HG03520 (cell line): Measurements from ENCODE around the gene ENPP6.

Experiments
- ATAC-seq: cut with Tn5 transposase; IDR thresholded peaks from one replicate; pipeline ENCODE4 v1.9.1; 2021; ENCODE audit warnings: mild to moderate bottlenecking, moderate library complexity; ENCODE audit not compliant: unreplicated experiment

The ENPP6 gene

DNA sequence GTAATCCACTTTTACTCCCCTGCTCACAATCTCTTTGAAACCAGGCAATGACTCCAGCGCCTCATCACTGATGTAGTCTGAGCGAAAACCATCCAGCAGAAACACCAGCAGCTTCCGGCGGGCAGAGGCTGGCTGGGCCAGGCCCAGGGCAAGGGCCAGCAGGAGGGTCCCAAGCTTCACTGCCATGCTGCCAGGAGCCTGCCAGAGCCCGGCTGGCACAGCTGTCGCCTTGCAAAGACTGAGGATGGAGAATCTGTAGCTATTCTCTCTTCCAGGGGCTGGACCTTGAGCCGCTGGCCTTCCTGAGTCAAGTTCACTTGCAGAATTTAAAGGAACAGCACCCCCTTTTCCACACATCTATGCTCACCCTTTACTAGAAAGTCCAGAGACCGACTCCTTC is at the start of gene ENPP6:
TSS of gene ENPP6 (minus strand) at position 240 of the 400 bp plus-strand sequence. CDS start at position 186, 54 bp downstream.
- ATAC-seq: no peak

DNA sequence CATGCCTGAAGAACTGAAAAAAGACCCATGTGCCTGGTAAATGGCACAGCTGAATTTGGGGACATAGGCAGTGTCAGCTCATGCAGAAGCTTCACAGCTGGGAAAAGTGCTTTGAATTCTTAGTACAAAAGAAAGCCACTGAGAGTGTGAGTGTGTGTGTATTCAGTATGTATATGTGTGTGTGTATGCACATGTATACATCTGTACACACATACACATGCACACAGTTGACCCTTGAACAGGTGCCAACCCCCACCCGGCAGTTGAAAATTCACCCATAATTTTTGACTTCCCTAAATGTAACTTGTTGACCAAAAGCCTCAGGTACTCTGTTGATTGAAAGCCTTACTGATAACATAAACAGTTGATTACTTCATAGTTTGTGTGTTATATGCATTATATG is 49.5 kb upstream of the ENPP6 start:
- ATAC-seq: no peak

DNA sequence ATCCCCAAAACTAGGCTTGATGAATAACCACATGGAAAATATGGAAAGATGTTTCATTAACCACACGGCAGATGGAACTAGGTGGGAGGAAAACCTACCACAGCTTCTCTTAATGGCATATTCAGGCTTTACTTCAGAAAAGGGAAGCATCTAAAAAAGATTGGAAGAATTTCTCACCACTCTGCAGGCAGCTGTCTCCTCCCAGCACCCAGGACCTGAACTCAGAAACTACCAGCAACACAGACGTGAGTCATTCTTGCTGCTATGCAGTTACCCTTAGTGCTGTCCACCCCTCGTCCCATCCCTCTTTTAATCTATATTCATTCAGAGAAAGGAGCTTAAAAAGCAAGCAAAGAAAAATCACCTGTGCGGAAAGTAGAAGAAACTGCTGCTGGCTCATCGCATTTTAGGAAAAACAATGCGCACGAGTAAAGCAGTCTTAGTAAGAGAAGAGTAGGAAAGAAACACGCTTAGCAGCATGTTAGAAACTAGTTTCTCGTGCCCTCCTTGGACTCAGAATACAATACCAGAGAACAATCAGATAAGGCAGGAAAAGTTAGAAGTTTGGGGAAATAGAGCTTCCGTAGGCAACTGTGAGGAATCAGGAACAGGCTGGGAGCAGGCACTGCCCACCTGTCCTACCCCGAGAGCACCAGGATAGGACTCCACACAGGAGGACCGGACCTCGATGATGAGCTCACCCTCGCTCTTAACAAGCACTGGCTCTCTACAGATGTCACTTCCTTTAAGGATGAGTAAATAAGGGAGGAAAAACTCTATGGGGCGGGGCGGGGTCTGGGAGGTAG is 48.1 kb upstream of the ENPP6 start:
- peak; percentile 23 for ATAC-seq

DNA sequence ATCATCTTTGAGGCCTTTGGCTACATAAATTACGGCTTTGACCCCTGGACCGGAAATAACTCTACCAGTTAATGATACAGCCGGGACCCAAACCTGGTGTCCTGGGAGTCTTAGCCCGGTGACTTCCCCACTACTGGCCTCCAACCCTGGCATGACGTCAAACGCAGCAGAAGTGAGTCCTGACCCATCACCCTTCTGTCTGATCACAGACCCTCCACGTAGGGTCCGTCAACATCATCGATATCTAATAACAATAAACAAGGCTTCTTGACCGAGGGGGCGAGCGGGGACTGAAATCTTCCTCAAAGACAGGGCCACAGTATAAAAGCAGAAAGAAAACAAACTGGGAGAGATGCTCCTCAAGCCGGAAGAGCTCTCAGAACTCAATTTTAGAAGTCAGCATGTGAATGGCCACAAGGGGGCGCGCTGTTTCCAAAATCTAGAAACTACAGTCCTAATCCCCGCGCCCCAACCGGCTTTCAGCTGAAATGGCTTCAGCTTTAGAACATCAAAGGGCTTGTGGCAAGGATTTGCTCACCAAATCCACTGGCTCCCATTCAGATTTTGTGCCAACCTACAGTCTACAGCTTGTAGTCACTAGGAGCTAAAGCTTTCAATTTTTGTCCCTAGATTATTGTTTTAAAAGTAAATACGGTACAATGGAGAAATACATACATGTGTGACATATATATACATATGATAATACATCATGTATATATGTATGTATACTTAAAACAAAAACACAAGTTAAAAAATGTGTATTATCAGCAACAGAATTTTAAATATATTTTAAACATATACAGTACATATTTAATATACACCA is 46.4 kb upstream of the ENPP6 start:
- peak; percentile 29 for ATAC-seq

DNA sequence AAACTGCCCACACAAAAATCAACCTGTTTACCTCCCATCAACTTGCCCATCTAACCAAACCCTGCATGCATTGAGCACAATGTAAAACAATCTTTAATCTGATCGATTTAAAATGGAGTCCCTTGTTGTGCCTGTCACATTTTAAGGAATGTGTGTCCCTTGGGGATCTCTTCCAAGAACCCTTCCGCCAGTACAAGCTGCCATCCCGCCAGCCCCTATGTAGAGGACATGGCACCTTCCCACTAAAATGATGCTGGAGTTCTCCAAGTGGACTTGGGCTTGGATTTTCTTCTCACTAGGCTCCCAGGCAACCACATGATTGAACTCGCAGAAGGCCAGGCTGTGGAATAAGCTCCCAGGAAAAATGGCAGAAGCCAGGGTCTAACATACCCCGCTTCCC is 45.8 kb upstream of the ENPP6 start:
- ATAC-seq: no peak

DNA sequence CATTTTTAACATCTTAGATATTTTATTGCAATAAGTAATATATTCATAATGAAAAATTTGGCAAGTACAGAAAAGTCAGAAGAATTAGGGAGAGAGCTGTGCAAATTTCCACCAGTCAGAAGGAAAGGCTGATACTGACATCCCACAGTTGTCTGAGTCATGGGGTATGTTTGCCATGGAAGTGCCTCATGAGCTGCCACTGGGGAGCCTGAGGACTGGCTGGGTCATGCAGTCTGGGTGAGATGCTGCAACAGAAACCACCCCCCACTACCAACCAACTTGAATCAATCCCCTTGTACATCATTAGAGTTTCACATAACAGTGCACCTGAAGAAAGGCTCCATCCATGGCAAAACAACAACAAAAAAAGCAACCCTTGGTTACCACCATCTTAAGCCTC is 45.2 kb upstream of the ENPP6 start:
- ATAC-seq: no peak

DNA sequence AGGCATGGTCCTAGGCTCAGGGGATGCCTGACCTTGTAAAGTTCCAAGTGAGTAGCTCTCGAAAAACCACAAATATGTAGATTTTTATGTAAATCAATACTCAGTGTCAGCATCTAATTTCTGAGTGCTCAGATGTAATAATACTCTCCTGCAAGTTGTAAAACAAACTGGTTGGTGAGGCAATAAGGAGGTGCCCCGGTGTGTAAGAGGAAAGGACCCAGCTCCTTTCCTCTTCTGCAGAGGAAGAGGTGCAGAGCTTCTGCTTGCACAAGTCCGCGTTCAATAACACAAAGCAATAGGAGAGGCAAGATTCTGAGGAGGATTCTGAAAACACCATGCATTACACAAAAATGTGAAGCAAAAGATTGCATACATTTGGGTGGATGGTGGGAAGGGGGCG is 43.6 kb upstream of the ENPP6 start:
- ATAC-seq: no peak

DNA sequence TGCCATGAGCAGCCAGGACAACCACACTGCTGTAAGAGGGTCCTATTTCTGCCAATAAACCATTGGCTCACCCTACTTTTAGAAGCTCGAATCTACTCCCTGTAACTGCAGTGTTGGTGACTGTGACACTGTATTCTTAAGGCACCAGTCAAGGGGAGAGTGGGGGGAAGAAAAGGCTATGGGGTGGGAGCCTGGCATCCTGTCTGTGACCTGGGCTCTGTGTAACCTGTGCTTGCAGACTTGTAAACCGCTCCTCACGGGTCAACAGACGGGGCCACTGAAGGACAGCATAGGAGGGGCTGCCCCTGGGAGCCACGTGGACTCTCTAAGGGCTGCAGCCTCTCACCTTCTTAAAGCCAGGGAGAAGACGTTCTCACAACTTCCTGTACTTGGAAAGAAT is 42.2 kb upstream of the ENPP6 start:
- ATAC-seq: no peak

DNA sequence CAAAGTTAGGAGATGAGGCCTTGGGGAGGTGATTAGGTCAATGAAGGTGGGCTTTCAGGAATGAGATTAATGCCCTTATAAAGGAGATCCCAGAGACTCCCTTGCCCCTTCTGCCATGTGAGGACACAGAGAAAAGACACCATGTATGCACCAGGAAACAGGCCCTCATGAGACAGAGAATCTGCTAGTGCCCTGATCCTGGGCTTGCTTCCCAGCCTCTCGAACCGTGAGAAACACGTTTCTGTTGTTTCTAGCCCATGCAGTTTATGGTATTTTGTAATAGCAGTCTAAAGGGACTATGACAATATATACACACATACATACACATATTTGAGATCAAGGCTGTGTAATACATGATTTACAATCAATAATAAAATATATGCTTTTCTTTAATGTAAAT is 41.4 kb upstream of the ENPP6 start:
- no peak for ATAC-seq

DNA sequence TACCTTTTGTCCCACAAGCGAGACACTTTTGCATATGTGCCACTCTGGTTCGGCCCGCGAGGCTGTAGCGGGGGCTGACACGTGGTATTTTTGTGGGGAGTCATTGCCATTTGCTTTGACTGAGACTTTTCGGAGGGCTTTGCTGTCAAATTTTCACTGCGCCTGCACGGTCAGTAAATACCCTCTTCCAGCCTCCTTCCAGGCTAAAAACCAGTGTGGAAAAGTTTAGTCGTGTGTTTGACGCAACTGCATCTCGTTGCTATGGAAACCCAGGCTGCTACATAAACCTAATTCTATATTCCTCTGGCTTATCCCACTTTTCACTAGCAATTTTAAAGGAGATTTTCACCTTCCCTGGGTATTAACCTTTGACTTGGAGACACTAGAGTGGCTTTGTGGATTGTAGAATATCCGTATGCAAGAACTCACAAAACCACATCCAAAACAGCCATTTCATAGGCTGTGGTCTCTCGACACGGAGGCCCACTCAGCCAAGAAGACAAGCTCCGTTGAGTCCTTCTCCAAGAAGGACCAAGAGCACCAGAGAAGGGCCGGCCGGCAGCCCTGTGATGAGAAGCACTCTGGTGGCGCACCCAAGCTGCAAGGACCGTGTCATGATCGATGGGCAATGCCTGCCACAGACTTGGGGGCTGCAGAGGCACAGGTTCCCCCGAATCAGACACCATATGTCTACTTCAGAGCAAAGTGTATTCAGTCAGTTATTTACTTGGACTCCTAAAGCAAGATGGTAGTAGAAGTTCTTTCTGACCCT is 38.4 kb upstream of the ENPP6 start:
- ATAC-seq: no peak

DNA sequence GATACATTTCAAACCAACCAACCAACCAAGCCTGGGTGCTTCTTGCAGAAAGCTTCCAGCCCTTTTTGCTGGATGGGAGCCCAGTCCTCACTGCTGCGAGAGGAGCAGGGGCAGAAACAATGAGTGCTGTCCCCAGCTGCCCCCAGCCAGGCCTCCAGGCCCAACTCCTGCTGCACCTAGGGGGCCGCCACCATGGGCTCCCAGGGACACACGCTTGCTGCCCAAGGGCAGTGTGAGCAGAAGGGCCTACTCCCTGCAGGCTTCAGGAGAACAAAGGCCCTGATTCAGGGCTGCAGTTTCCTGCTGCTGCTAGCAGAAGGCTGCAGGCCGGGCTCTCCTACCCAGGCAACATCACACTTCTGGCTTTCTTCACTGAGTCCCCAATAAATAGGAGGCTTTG is 37.7 kb upstream of the ENPP6 start:
- ATAC-seq: no peak

DNA sequence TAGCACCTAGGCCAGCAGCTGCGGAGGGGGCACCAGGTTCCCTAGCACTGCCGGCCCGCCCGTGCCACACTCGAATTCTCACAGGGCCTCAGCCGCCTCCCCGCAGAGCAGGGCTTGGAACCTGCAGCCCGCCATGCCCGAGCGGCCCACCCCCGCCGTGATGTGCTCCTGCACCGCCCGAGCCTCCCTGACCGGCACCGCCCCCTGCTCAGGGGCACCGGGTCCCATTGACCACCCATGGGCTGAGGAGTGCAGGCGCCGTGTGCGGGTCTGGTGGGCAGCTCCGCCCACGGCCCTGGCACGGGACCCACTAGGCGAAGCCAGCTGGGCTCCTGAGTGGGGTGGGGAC is 35.4 kb upstream of the ENPP6 start:
- no peak for ATAC-seq

DNA sequence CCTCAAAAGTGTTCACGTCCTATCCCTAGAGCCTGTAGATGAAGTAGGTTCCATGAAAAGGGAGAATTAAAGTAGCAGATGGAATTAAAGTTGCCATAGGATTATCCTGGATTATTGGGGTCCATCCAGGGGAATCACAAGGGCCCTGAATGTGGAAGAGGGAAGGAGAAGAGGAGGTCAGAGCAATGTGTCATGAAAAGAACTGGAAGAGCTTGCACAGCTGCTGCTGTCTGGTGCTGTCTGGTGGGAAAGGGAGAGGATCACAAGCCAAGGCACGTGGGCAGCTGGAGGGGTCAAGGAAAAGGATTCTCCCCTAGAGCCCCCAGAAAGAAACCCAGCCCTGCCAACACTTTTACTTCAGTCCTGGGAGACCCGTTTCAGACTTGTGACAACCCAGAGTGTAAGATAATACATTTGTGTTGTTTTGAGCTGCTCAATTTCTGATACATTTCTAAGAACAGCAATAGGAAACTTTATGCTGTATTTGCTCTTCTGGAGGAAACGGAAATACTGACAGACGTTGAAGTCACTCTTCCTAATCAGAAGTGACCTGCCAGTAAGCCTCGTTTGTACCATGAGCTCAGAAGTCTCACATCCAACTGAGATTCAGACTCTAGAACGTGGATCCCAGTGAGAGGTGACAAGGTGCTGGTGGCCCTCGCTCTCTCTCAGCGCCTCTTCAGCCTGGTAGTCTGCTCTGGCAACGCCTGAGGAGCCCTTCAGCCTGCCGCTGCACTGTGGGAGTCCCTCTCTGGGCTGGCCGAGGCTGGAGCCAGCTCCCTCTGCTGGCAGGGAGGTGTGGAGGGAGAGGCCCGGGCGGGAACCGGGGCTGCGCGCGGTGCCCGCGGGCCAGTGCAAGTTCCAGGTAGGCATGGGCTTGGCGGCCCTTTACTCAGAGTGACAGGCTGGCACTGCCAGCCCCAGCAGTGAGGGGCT is 34.7 kb upstream of the ENPP6 start:
- ATAC-seq: no peak

DNA sequence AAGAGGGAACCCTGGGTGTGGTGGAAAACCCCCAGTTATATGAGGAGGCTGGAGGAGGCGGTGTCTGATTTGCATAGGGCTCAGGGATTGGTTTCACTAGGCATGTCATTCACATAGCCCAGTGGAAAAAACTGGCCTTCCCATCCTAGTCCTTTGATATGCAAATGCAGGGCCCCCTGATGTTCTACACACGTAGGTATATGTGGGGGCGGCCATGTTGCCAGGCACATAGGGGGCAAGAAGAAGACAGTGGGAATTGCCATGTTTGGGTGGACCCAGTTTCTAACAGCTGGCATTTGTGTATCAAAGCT is 34.0 kb upstream of the ENPP6 start:
- ATAC-seq: no peak

DNA sequence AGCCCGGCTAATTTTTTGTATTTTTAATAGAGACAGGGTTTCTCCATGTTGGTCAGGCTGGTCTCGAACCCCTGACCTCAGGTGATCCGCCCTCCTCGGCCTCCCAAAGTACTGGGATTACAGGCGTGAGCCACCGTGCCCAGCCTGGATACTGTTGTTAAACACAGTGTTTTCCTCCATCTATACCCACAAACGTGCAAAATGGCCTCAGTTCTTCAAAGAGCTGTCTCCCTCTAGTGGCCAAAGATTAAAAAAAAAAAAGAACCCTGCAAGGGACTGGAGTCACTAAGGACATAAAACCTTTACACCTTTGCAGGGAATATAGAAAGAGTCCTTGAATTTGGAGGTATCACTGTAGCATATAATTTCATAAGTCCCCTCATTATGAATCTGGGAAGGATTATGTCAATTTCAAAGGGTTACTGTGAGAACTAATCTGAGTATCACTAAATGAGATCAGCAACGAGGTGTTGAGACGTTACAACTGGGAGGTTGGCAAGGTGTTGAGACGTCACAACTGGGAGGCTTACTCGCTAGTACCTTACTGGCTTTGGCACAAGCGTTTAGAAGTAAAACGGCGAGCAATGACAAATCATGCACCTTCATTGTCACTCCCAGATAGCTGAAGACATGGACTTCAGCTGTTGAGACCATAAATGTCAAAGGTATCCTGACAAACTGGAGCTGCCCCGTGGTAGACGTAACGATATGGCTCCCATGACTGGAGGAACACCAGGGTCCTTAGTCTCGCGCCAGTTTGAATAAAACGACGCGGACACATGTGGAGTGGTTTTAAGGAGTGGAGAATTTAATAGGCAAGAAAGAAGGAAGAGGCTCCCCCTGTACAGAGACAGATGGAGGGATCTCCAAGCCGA is 33.4 kb upstream of the ENPP6 start:
- peak; percentile 58 for ATAC-seq

DNA sequence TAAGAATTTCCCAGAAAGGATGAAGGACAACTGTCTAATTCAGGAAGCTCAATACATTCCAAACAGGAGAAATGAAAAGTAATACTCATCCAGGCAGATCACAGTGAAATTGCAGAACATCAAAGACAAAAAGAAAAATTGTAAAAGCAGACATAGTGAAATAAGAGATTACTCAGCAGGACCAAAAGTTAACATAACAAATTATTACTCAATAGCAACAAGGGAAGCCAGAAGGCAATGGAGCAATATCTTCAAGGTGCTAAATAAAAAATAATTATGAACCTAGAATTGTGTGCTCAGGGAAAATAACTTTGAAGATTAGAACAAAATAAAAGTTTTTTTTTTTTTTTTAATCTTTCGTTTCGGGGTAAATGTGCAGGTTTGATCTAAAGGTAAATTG is 30.5 kb upstream of the ENPP6 start:
- ATAC-seq: no peak

DNA sequence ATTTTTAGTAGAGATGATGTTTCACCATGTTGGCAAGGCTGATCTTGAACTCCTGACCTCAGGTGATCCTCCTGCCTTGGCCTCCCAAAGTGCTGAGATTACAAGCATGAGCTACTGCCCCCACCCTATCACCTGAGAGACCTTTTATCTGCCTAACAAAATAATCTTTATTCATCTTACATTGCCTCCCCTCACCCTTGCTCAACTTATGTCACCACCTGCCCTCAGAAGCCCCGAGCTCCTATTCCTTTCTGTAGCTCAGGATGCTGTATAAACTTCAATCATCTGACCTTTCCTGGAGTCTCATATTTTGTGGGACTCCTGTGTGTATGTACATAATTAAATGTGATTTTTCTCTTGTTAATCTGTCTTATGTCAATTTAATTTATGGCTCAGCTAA is 29.7 kb upstream of the ENPP6 start:
- no peak for ATAC-seq

DNA sequence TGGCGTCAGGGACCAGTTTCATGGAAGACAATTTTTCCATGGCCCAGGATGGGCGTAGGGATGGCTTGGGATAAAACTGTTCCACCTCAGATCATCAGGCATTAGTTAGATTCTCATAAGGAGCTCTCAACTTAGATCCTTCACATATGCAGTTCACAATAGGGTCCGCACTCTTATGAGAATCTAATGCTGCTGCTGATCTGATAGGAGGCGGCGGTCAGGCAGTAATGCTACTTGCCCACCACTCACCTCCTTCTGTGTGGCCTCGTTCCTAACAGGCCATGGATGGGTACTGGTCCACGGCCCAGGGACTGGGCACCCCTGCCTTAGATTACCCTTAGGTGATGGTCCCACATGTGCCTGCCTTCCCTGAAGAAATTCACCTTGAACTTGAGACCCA is 28.8 kb upstream of the ENPP6 start:
- ATAC-seq: no peak

DNA sequence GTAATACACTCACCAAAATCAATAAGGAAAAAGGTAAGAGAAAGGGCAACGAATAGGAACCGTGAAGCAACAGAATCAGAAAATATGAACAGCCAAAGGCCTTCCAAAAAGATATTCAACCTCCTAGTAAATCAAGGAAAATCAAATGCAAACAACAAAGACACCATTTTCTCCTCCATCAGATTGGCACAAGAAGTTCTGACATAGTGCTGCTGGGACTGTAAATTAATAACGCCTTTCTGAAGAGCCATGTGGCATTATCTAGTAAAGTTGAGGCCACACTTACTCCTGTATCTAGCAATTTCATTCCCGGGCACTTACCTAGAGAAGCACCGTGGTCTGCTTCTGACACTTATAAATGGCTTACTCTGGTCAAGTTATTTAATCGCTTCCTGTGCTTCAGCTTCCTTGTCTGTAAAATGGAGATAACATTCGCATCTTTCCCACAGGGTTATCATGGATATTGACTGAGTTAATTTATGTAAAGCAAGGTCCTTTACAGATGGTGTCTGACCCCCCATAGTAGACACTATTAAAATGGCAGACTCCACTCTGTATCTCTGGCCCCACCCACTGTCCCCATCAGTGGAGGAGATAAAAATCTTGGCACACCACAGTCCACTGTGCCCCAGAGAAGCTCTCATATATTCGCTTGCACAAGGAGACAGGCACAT is 20.5 kb upstream of the ENPP6 start:
- no peak for ATAC-seq
